ENCODE data around the gene PIM1.

- TF ChIP-seq CTCF (IDR thresholded peaks at IDR 0.05): no peak
- no peak for TF ChIP-seq POLR2A (IDR thresholded peaks at IDR 0.05)
Measured at GRCh38 chr6:37122861-37123260, 47.1 kb upstream of the PIM1 start.
